Fibroblast of pulmonary artery (primary cell): ENCODE results near the gene OTOG.

Source experiments
- DNase-seq: peaks from one replicate; pipeline ENCODE4 v3.0.0-alpha.2; 2010; ENCODE audit warnings: low read depth
- H3K4me3 ChIP-seq: replicated peaks from 2 replicates; pipeline ENCODE4 v1.5.1; 2011; ENCODE audit warnings: low read depth, mild to moderate bottlenecking, control low read depth, low read length, moderate library complexity
- CTCF ChIP-seq: IDR thresholded peaks from 2 replicates; pipeline ENCODE4 v1.5.1; 2011; ENCODE audit warnings: mild to moderate bottlenecking, control low read depth, low read length, inconsistent platforms; ENCODE audit errors: missing control alignments

Gene OTOG

DNA sequence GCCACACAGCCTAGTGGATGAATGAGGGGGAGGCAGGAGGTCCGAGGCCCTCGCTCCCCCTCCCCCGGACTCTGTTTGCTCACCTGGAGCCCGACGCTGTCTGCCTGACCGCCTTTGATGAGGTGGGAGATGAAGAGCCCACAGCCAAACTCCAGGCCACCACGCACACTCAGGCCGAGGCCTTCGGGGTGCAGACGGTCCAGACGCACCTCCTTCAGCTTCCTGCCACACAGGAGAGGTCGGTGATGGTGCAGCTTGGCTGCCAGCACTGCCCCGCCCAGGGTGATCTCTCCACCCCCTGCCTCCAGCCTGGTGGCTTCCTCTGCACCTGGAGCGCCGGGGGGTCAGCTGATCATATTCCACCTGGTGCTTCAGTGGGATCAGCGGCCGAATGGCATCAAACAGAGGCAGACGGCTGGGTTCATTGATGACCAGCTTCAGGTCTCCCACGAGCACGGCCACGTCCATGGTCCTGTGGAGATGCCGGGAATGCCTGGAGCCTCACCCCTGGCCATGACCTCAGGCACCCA, 15.9 kb upstream of the OTOG start:
- DNase-seq = no peak
- no peak for TF ChIP-seq CTCF
- H3K4me3 ChIP-seq = no peak overlapping the region

GRCh38 chr11:17531636-17532113, 15.4 kb upstream of the OTOG start:
- DNase-seq = peak; percentile 40
- TF ChIP-seq CTCF = no peak
- H3K4me3 ChIP-seq = no peak overlapping the region

- no peak overlapping the region for H3K4me3 ChIP-seq
- TF ChIP-seq CTCF = no peak
- no peak for DNase-seq
These were observed 14.3 kb upstream of the OTOG start for GRCh38 chr11:17532784-17533183.

- H3K4me3 ChIP-seq = no peak overlapping the region
- no peak for TF ChIP-seq CTCF
These were observed 13.7 kb upstream of the OTOG start for GRCh38 chr11:17533341-17533740.

GRCh38 chr11:17533778-17534415, 13.2 kb upstream of the OTOG start:
- no peak for DNase-seq
- no peak overlapping the region for H3K4me3 ChIP-seq
- TF ChIP-seq CTCF = no peak

More at GRCh38 chr11:17533341-17533740, 13.7 kb upstream of the OTOG start:
- no peak for DNase-seq

GRCh38 chr11:17535488-17535887, 11.6 kb upstream of the OTOG start:
- no peak for DNase-seq
- no peak for TF ChIP-seq CTCF
- no peak overlapping the region for H3K4me3 ChIP-seq

DNA sequence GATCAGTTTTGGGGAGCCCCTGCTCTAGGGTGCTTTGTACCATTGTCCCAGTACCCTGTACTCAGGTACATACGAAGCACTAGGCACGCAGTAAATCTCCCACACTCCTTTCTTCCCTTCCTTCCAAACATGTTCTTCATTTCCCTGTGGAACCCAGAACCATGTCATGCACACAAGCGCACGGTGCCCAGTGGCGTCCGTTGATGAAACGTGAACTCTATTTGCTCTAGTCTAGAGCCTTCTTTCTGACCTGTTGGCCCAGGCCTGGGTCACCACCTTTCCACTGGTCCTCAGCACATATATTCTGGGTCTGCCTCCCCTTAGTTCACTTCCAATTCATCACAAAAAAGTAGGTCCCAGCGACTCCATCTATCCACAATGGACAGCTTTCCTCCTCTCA, 9.8 kb upstream of the OTOG start:
- H3K4me3 ChIP-seq = no peak overlapping the region
- DNase-seq = no peak
- TF ChIP-seq CTCF = no peak
